SKM-1 (cell line): ENCODE results near the gene BACH2.

Source experiments
- DNase-seq: peaks from one replicate; lab custom pipeline; 2025; ENCODE audit not compliant: unreplicated experiment; lab: John Stamatoyannopoulos, UW

Gene BACH2

GRCh38 chr6:89951574-89952104, 345.0 kb downstream of the BACH2 start:
- DNase-seq, result no peak

- no peak for DNase-seq
Measured at GRCh38 chr6:89950879-89951391, 345.7 kb downstream of the BACH2 start.

GRCh38 chr6:89950446-89950845, 346.2 kb downstream of the BACH2 start:
- DNase-seq, result no peak

GRCh38 chr6:89948876-89949275, 347.8 kb downstream of the BACH2 start:
- no peak for DNase-seq

GRCh38 chr6:89944826-89945407, 351.7 kb downstream of the BACH2 start:
- DNase-seq, result peak; percentile 26

GRCh38 chr6:89944181-89944755, 352.4 kb downstream of the BACH2 start:
- no peak for DNase-seq

GRCh38 chr6:89942601-89943000, 354.0 kb downstream of the BACH2 start:
- DNase-seq, result no peak

- no peak for DNase-seq
Measured at GRCh38 chr6:89941763-89942497, 354.7 kb downstream of the BACH2 start.

- DNase-seq, result no peak
Measured at GRCh38 chr6:89941031-89941762, 355.4 kb downstream of the BACH2 start.

GRCh38 chr6:89940225-89941027, 356.2 kb downstream of the BACH2 start:
- DNase-seq, result peak; percentile 80

GRCh38 chr6:89939144-89939543, 357.5 kb downstream of the BACH2 start:
- no peak for DNase-seq

GRCh38 chr6:89938014-89938413, 358.6 kb downstream of the BACH2 start:
- DNase-seq, result no peak

GRCh38 chr6:89936177-89936576, 360.5 kb downstream of the BACH2 start:
- DNase-seq, result no peak

GRCh38 chr6:89934685-89935366, 361.8 kb downstream of the BACH2 start:
- no peak for DNase-seq

GRCh38 chr6:89932245-89932802, 364.3 kb downstream of the BACH2 start:
- no peak for DNase-seq

- no peak for DNase-seq
Measured at GRCh38 chr6:89930789-89931188, 365.9 kb downstream of the BACH2 start.

GRCh38 chr6:89928604-89929003, 368.0 kb downstream of the BACH2 start:
- DNase-seq, result no peak

GRCh38 chr6:89927791-89928550, 368.7 kb downstream of the BACH2 start:
- DNase-seq, result peak; percentile 53

GRCh38 chr6:89927264-89927663, 369.4 kb downstream of the BACH2 start:
- DNase-seq, result no peak
